Measurements from ENCODE around the gene PABPN1L.

DNA sequence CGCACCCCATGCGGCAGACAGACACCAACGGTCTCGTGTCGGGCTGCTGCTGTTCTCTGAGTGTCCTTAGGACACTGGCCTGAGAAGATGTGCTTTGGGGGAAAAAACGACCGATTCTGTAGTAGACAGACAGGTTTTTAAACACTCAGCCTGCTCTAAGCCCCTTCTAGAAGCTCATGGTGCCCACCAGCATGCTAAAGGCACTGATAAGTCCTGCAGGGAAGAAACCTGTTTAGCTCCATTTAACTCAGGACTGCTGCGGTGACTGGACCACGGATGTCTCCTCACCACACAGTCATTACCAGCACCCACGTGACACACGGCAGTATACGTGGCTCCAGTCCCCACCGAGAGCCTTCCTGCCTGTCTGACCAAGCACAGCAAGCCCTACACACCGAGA lies 35.7 kb downstream of the PABPN1L start:
- TF ChIP-seq, protein P1, sequence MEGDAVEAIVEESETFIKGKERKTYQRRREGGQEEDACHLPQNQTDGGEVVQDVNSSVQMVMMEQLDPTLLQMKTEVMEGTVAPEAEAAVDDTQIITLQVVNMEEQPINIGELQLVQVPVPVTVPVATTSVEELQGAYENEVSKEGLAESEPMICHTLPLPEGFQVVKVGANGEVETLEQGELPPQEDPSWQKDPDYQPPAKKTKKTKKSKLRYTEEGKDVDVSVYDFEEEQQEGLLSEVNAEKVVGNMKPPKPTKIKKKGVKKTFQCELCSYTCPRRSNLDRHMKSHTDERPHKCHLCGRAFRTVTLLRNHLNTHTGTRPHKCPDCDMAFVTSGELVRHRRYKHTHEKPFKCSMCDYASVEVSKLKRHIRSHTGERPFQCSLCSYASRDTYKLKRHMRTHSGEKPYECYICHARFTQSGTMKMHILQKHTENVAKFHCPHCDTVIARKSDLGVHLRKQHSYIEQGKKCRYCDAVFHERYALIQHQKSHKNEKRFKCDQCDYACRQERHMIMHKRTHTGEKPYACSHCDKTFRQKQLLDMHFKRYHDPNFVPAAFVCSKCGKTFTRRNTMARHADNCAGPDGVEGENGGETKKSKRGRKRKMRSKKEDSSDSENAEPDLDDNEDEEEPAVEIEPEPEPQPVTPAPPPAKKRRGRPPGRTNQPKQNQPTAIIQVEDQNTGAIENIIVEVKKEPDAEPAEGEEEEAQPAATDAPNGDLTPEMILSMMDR (IDR thresholded peaks at IDR 0.05): no peak
- TF ChIP-seq EP300 (IDR thresholded peaks at IDR 0.05): no peak

Measured in esophagus muscularis mucosa (tissue), 3 donors.